NCI-H1417 (cell line): ENCODE data around the gene ABCC6.

Experiments
- DNase-seq, 3 experiments: peaks; one replicate each; lab custom pipeline; 2025; lab: John Stamatoyannopoulos, UW

The ABCC6 gene

DNA sequence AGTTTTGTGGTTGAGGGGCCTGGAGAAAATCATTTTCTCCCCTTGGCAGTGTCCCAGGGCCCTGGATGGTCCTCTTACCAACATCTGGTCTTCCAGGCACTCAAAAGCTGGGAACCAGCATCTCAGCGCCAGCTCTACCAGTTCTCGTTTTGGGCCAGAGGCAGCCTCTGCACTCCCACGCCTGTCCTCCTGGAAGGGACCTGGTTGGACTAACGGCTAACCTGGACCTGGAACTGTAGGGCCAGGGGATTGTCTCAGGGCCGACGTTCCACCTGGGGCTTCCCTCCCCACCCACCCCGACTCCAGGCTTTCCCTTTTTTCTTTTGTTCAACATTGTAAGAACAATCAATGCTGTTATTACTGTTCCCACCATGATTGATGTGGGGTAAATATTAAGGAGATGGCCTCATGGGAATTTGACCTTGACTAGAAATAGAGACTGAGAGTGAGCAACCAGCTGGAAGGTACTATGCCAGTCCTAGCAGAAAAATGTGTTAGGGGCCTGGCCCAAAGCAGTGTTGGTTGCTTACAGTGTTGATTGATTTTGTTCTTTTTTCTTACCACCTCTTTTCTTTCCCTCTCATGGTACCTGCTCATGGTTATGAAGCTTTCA lies 81.4 kb downstream of the ABCC6 start:
- DNase-seq: no peak

- no peak for DNase-seq
These were observed 82.2 kb downstream of the ABCC6 start for GRCh38 chr16:16141141-16141540.

DNA sequence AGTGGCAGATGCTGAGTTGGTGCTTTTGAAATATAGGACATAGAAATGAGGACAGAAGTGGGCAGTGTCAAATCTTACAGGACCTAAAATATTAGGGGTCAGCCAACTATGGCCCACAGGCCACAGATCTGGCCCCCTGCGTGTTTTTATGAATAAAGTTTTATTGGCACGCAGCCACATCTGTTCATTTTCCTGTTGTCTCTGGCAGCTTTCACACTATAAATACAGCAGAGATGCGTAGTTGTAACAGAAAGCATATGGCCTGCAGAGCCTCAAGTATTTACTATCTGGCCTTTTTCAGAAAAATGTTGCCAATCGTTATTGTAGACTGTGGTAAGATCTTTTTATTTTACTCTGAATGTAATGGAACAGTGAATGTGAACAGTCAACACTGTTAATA lies 82.8 kb downstream of the ABCC6 start:
- no peak for DNase-seq

DNA sequence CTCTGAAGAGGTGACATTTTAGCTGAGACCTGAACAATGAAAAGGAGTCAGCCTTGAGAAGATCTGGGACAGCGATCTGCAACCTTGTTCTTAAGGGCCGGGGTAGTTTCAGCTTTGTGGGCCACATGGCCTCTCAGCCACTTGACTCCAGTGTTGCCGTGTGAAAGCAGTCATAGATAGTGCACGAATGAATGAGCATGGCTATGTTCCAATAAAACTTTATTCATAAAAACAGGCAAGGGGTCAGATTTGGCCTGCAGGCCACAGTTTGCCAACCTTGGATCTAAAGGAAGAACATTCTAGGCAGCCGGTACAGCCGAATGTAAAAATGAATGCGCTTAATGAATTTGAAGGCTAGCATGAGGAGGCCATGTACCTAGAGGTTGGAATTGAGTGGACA lies 83.5 kb downstream of the ABCC6 start:
- DNase-seq: no peak

DNA sequence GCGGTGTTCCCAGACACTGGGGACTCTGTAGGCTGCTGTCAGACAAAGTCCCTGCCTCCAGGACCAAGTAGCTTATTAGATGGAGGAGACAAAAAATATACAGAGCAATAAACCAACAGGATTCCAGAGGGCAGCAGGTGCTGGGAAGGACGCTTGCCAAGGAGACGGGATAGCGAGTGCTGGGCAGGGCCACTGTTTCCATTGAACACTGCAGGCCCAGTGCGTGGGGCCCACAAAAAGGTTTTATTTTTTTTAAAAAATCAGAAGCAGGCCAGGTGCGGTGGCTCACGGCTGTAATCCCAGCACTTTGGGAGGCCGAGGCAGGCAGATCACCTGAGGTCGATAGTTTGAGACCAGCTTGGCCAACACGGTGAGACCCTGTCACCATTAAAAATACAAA lies 84.2 kb downstream of the ABCC6 start:
- DNase-seq: no peak

DNA sequence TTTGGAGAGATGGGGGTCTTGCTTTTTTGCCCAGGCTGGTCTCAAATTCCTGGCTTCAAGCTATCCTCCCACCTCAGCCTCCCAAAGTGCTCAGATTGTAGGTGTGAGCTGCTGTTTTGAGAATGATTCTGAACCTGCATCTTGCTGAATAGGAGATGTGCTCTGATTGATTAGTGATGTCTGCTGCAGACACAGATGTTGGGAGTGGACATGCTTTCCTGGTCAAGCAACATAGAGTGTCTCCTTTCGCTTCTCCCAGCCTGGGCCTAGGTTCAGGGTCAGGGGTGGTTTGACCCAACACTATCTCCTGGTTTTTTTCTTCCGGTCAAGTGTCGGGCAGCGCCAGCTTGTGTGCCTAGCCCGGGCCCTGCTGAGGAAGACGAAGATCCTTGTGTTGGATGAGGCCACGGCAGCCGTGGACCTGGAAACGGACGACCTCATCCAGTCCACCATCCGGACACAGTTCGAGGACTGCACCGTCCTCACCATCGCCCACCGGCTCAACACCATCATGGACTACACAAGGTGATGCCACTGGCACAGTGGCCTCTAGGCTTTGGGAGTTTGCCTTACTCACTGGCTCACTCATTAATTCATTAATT lies 85.2 kb downstream of the ABCC6 start:
- DNase-seq: no peak

GRCh38 chr16:16137110-16137509 lies 86.2 kb downstream of the ABCC6 start:
- no peak for DNase-seq

DNA sequence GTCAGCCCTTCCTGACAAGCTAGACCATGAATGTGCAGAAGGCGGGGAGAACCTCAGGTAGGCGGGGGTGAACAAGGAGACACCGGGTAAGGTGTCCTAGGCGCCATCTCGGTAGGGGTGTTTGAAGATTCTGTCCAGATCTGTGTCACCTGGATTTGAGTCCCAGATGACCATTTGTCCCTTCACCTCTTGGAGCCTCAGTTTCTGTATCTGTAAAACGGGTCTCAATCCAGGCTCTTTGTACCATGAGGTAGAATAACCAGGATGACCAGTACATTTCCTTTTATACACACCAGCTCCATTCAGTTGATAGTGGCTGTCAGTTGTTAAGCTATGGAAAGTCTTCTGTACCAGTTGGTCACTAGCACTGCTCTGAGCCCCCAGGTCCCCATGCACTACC lies 86.7 kb downstream of the ABCC6 start:
- no peak for DNase-seq

DNA sequence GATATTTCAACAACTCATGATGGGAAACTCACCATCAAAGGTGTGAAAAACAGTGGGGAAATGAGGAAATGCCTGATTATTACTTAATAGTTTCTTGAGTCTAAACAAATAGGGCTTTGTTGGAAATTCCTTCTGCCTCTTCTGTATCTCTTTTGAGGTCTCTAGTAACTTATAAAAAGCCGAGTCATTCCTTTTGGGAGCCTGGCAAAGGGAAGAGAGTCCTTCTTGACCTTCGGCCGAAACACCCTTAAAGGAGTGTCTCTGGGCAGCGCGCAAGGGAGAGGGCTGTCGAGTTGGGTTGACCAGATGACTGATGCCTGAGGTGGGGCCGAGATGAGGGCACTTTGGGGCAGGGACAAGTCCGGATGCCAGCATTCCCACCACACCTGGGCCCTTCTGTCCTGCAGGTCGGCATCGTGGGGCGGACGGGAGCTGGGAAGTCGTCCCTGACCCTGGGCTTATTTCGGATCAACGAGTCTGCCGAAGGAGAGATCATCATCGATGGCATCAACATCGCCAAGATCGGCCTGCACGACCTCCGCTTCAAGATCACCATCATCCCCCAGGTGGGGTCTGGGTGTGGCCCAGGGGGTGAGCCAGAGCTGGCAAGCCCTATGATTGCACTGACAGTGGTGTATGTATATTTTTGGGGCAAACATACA lies 89.2 kb downstream of the ABCC6 start:
- DNase-seq: no peak

- no peak for DNase-seq
These were observed 91.6 kb downstream of the ABCC6 start for GRCh38 chr16:16131659-16132058.

- no peak for DNase-seq
These were observed 92.1 kb downstream of the ABCC6 start for GRCh38 chr16:16131204-16131603.

DNA sequence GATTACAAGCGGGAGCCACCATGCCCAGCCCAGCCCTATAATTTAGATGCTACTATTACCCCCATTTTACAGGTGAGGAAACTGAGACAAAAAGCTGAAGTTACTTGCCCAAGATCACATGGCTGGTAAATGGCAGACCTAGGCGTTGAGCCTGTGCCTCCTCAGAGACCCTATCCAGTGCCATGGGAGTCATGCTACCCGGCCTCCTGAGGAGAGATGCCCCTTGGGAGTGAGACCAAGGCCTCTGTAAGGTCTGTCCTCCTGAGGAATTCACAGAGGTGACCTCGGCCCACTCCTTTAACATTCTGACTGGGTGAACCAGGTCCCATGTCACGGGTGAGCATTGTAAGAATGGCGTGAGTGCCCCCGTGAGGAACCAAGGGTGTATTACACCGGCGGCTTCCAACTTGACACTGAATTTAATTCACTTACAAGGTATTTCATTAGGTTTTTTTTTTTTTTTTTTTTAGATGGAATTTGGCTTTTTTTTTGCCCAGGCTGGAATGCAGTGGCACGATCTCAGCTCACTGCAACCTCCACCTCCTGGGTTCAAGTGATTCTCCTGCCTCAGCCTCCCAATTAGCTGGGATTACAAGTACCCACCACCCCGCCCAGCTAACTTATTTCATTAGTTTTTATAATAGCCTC lies 95.7 kb downstream of the ABCC6 start:
- DNase-seq: peak; percentile 24 to 72 (median 37)

DNA sequence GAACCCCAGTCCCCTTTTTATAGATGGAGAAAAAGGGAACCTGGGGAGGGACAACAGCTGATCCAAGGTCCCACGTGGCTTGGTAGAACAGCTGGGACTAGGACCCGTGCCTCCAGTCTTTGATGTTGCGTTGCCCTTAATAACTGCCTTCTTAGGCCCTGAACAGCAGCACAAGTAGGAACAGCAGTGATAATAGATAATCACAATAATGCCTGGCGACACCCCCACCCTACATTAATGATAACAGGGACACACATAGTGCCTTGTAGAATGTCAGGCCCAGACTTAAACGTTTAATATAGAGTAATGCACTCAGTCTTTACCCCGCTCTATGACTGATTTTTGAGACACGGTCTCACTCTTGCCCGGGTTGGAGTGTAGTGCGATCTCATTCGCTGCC lies 96.4 kb downstream of the ABCC6 start:
- no peak for DNase-seq

DNA sequence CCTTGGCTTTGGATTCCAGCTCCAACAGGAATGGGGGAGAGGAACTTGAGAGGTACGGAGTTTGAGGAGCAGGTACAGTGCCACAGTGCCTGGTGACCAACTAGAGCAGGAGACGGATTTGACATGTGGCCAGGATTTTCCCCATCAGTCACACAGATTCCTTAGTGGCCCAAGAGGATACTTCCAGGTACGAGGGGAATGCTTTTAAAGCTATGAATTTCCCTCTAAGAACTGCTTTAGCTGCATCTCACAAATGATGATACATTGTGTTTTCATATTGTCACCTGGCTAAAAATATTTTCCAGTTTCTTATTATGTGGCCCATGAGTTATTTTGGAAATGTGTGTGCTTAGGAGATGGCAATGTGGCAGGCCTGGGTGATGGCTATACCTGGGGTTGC lies 98.3 kb downstream of the ABCC6 start:
- no peak for DNase-seq

GRCh38 chr16:16124438-16124837 lies 98.9 kb downstream of the ABCC6 start:
- DNase-seq: no peak

DNA sequence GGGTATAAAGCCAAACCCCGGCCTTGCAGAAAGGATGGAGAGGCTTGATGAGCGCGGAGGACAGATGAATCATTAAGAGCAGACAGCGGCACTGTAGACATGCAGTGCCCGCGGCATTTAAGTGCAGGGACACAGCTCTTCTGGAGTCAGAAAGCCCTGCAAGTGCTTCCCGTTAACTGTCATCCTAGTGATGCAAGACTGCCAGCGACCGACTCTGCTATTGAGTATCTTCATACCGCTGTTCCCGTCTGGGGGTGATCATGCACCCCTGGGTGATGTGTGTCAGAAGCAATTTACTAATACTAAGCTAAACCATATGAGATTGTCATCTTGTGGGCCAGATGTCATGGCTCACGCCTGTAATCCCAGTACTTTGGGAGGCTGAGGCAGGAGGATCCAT lies 101.0 kb downstream of the ABCC6 start:
- DNase-seq: no peak

DNA sequence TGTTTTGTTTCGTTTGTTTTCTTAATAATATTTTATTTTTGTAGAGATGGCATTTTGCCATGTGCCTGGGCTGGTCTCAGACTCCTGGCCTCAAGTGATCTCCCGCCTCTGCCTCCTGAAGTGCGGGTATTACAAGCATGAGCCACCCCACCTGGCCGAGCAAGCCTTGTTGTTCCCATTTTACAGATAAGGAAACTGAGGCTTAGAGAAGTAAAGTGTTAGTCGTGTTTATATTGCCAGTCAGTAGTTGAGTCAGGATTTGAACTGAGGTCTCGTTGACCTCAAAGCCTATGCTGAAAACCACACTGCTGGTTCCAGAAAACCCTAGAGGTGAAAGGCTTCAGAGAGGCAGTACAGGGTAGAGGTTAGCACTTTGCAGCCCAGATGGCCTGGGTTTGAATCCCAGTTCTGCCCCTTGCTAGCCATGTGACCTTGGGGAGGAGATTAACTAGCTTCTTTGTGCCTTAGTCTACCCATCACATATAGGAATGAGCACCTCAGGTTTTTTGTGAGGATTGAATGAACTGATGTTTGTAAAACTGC lies 102.0 kb downstream of the ABCC6 start:
- no peak for DNase-seq

GRCh38 chr16:16120382-16121184 lies 102.7 kb downstream of the ABCC6 start:
- DNase-seq: no peak

DNA sequence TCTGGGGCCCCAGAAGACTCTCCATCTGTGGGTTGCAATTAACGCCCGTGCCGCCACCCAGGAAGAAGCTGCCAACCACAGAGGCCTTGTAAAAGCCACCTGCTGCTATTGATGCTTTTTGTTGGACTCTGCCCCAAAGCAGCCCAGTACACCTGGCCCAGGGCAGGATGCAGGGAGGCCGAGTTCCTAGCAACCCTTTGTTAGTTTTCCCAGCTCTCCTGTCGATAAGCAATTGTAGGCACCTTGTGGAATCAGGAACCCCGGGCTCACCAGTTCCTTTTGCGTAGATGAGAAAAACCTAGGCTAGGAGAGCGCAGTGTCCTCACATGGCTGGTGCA lies 103.3 kb downstream of the ABCC6 start:
- DNase-seq: no peak

GRCh38 chr16:16118337-16118736 lies 105.0 kb downstream of the ABCC6 start:
- DNase-seq: no peak

DNA sequence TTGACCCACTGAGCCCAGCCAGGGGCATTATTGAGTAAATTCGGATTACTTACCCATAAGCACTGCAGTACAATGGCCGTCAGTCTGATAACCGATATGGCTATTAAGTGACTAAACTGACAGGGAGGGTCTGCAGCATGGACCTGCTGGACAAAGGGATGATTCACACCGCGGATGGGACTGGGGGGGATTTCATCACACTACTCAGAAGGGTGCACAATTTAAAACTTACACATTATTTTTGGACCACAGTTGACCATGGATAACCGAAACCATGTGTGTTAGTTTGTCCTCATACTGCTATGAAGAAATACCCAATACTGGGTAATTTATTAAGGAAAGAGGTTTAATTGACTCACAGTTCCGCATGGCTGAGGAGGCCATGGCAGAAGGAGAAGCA lies 106.5 kb downstream of the ABCC6 start:
- no peak for DNase-seq

GRCh38 chr16:16113076-16113475 lies 110.2 kb downstream of the ABCC6 start:
- no peak for DNase-seq
